Glomerular visceral epithelial cell (primary cell): ENCODE data around the gene CACNB1.

Experiments
- DNase-seq: peaks from one replicate; pipeline ENCODE4 v3.0.0-alpha.2; 2016; ENCODE audit errors: extremely low spot score

Gene CACNB1

DNA sequence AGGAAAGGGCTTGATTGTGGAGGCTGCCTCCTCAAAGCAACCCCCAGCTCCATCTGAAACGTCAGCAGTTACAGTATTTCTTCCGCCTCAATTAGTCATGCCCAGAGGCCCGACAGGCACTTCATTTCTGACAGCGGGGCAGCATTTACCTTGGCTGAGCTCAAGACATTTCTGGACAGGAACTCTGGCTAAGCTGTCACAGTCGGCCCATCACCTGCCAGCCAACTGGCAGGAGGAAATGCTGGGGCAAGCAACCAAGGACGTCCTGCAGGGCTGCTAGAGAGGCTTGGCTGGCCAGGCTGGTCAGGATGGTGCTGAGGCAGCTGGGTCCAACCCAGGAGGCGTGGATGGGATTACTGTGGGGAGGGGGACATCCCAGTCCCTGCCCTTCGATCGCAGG lies 73.8 kb downstream of the CACNB1 start:
- no peak for DNase-seq
